Parathyroid adenoma (tissue), 2 donors: ENCODE data around the gene EMD.

ENCODE experiments used
- H2AFZ ChIP-seq: fragments of 300-600 bp; sonication (generic); one replicate; pipeline ENCODE4 v1.7.0; 2017; ENCODE audit warnings: antibody characterized with exemption, mild to moderate bottlenecking
- H3K27ac ChIP-seq: fragments of 300-600 bp; sonication (generic); one replicate; pipeline ENCODE4 v1.7.0; 2017
- H3K27me3 ChIP-seq: fragments of 300-600 bp; sonication (generic); one replicate; pipeline ENCODE4 v1.7.0; 2017; ENCODE audit warnings: low read length; ENCODE audit not compliant: control insufficient read depth, insufficient read depth
- H3K36me3 ChIP-seq: fragments of 300-600 bp; sonication (generic); one replicate; pipeline ENCODE4 v1.7.0; 2017; ENCODE audit warnings: low read length; ENCODE audit not compliant: control insufficient read depth, insufficient read depth
- H3K4me1 ChIP-seq: fragments of 300-600 bp; sonication (generic); one replicate; pipeline ENCODE4 v1.7.0; 2017; ENCODE audit warnings: control low read depth
- H3K4me2 ChIP-seq: fragments of 300-600 bp; sonication (generic); one replicate; pipeline ENCODE4 v1.7.0; 2017; ENCODE audit warnings: low read length
- H3K4me3 ChIP-seq: fragments of 300-600 bp; sonication (generic); one replicate; pipeline ENCODE4 v1.7.0; 2017; ENCODE audit warnings: low read depth, low read length
- H3K79me2 ChIP-seq: fragments of 300-600 bp; sonication (generic); one replicate; pipeline ENCODE4 v1.7.0; 2017; ENCODE audit warnings: control low read depth
- H3K9ac ChIP-seq: fragments of 300-600 bp; sonication (generic); one replicate; pipeline ENCODE4 v1.7.0; 2017; ENCODE audit warnings: mild to moderate bottlenecking
- H3K9me3 ChIP-seq: fragments of 300-600 bp; sonication (generic); one replicate; pipeline ENCODE4 v1.7.0; 2017; ENCODE audit warnings: low read length; ENCODE audit not compliant: control insufficient read depth
- TF ChIP-seq, protein P1 (sequence below): fragments of 300-600 bp; sonication (generic); IDR thresholded peaks from one replicate; pipeline ENCODE4 v1.7.0; 2017; ENCODE audit warnings: antibody characterized with exemption, mild to moderate bottlenecking
- donor health status: primary hyperparathyroidism.

Gene EMD

DNA sequence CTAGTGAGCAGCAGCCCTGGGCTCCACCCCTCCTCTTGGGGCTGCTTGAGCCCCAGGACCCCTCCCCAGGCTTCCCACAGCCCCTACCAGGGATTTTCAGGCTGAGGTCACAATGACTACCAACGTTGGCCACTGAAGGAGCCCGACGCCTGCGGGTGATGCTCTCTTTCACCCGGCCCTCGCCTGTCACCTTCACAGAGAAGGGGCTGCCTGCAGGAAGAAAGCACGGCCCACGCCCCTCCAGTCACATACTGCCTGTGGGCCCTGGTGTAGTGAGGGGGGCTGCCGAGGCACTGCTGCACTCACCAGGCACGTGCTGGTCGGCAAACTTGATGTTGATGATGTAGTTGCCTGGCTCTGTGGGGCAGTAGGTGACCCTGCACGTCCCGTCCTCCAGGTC lies 26.6 kb upstream of the EMD start:
- TF ChIP-seq, protein P1, sequence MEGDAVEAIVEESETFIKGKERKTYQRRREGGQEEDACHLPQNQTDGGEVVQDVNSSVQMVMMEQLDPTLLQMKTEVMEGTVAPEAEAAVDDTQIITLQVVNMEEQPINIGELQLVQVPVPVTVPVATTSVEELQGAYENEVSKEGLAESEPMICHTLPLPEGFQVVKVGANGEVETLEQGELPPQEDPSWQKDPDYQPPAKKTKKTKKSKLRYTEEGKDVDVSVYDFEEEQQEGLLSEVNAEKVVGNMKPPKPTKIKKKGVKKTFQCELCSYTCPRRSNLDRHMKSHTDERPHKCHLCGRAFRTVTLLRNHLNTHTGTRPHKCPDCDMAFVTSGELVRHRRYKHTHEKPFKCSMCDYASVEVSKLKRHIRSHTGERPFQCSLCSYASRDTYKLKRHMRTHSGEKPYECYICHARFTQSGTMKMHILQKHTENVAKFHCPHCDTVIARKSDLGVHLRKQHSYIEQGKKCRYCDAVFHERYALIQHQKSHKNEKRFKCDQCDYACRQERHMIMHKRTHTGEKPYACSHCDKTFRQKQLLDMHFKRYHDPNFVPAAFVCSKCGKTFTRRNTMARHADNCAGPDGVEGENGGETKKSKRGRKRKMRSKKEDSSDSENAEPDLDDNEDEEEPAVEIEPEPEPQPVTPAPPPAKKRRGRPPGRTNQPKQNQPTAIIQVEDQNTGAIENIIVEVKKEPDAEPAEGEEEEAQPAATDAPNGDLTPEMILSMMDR: no peak
- H3K27ac ChIP-seq: no peak overlapping the region

DNA sequence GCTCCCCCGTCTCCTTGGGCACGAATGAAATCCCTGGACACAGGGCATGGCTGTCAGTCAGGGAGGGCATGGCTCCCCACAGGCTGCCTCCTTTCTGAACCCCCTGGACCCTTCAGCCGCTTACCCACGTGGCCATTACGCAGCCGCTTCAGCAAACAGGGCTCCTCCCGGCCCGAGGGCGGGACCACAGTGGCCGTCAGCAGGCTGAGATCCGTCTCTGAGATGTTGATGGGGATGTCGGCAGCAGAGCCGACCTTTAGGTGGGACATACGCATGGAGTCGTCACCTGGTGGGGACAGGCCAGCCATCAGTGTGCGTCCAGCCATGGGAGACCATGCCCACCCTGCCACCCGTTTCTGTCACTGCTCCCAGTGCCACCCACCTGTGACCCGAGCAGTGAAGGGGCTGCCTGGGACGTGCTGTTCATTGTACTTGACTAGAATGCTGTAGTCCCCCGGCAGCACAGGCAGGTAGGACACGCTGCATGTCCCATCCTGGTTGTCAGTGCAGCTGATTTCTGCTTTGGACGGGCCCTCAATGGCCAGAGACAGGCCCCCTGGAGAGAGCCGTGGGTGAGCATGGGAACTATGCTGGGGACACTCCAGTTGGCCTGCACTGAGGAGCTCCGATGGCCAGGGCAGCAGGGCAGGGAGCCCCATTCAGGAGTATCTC lies 25.8 kb upstream of the EMD start:
- Histone ChIP-seq H3K9ac (no peak overlapping the region), H3K4me3 (no peak overlapping the region), H3K9me3 (no peaks in the 10 kb centered on the region), H3K27ac (no peak overlapping the region), H3K4me1 (no peaks in the 10 kb centered on the region), H3K4me2 (no peak overlapping the region), H2AFZ (no peak overlapping the region), H3K27me3 (no peaks in the 10 kb centered on the region), H3K36me3 (no peaks in the 10 kb centered on the region), H3K79me2 (no peaks in the 10 kb centered on the region)
- TF ChIP-seq, protein P1: no peak

More for the DNA sequence above, 26.6 kb upstream of the EMD start:
- Histone ChIP-seq H2AFZ (no peak overlapping the region), H3K9me3 (no peaks in the 10 kb centered on the region), H3K36me3 (no peaks in the 10 kb centered on the region), H3K79me2 (no peaks in the 10 kb centered on the region), H3K4me2 (no peak overlapping the region), H3K27me3 (no peaks in the 10 kb centered on the region), H3K4me1 (no peaks in the 10 kb centered on the region), H3K4me3 (no peak overlapping the region), H3K9ac (no peak overlapping the region)

DNA sequence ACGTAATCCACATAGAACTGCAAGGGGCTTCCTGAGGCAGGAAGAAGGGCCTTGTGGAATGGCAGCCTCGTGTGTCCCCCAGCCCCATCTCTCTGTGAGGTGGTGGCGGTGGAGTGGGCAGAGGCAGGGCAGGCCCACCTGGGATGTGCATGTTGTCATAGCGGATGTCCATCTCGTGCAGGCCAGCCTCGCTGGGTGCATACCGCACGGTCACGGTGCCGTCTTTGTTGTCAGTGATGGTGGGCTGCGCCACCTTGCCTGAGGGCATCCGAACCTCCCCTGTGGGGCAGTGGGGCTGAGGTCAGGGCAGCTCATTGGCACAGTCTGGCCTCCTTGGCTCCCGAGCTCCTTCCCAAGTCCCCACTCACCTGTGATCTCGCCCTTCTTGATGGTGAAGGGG lies 25.1 kb upstream of the EMD start:
- Histone ChIP-seq H3K79me2 (no peaks in the 10 kb centered on the region), H2AFZ (no peak overlapping the region), H3K27me3 (no peaks in the 10 kb centered on the region), H3K4me2 (no peak overlapping the region), H3K36me3 (no peaks in the 10 kb centered on the region), H3K4me3 (no peak overlapping the region), H3K9ac (no peak overlapping the region), H3K9me3 (no peaks in the 10 kb centered on the region), H3K4me1 (no peaks in the 10 kb centered on the region), H3K27ac (no peak overlapping the region)
- TF ChIP-seq, protein P1: no peak

DNA sequence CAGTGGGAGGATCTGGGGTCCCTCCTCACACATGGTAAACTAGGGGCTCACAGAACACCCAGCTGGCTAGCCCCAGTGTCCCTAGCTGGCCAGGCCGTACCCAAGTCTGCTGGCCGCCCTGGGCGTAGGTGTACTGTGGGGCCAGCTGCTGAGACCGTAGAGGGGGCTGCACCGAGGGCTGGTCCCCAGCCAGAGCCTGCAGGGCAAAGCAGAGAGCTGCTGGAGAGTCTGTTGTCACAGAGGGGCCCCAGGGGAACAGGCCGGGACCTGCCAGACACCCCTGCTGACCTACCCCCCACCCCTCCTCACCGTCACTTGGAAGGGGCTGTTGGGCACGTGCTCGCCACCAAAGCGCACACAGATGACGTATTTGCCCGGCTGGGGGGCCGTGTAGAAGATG lies 24.6 kb upstream of the EMD start:
- no peak overlapping the region for H3K4me3 ChIP-seq
- H3K36me3 ChIP-seq: no peaks in the 10 kb centered on the region
- TF ChIP-seq, protein P1: no peak
- H3K9ac ChIP-seq: no peak overlapping the region
- no peak overlapping the region for H3K4me2 ChIP-seq
- no peaks in the 10 kb centered on the region for H3K27me3 ChIP-seq
- H2AFZ ChIP-seq: no peak overlapping the region
- no peaks in the 10 kb centered on the region for H3K4me1 ChIP-seq
- no peaks in the 10 kb centered on the region for H3K9me3 ChIP-seq
- H3K27ac ChIP-seq: no peak overlapping the region
- no peaks in the 10 kb centered on the region for H3K79me2 ChIP-seq
